HepG2 (cell line): ENCODE data around the gene CITED4. TPM values are rescaled to one million over a fixed set of nuclear protein-coding genes. Genes with fewer than 3 reads are reported as not detected.

Source experiments
- ATAC-seq: fragments of 200-7000 bp; cut with Tn5 transposase; 3 replicates; pipeline ENCODE4 v1.9.1; 2020; ENCODE audit warnings: mild to moderate bottlenecking, moderate library complexity
- BruUV-seq: library from RNA; stranded (reverse); fragments of 400-500 nt; replicated peaks from 2 replicates; lab custom pipeline; 2021; lab: Mats Ljungman, UMichigan
- CTCF ChIA-PET: fragments of 300-600 bp; formaldehyde crosslinking; extraction: SDS; loops from one replicate; lab custom pipeline; 2021; ENCODE audit warnings: low total read pairs, inconsistent platforms, low intra/inter-chr PET ratio; lab: Yijun Ruan, JAX
- POLR2A ChIA-PET: fragments of 350-600 bp; sonication (Branson Sonifier 250); formaldehyde crosslinking; loops from one replicate; lab custom pipeline; 2020; ENCODE audit warnings: antibody characterized with exemption, inconsistent platforms; lab: Yijun Ruan, JAX
- DNase-seq: peaks from one replicate; pipeline ENCODE4 v3.0.0-alpha.2; 2015; ENCODE audit warnings: low spot score
- FAIRE-seq: peaks from 3 replicates; lab custom pipeline; 2011; peaks lifted over from hg19 to GRCh38; lab: Jason Lieb, UNC
- H2AFZ ChIP-seq: one replicate; pipeline ENCODE4 v1.6.1; 2011; ENCODE audit warnings: low read length, inconsistent platforms
- H3K27ac ChIP-seq: fragments of 300-600 bp; 3 replicates; pipeline ENCODE4 v1.8.0; 2011; ENCODE audit warnings: mixed run types, mild to moderate bottlenecking, mixed read lengths, low read length, inconsistent platforms; ENCODE audit not compliant: insufficient read depth; ENCODE audit errors: extremely low read length
- H3K27me3 ChIP-seq, 2 experiments: fragments of 200-600 bp in 1 of 2; 2 replicates in 1 of 2; 3 replicates in 1 of 2; pipeline versions ENCODE4 v1.6.0 to v1.8.0; 2011; ENCODE audit warnings: low read length in 2 of 2, mild to moderate bottlenecking in 2 of 2, moderate library complexity in 2 of 2, inconsistent platforms in 1 of 2; ENCODE audit not compliant: insufficient read depth in 2 of 2, control insufficient read depth in 1 of 2
- H3K36me3 ChIP-seq, 2 experiments: fragments of 200-600 bp in 1 of 2; replicated peaks in 1 of 2; 2 replicates in 1 of 2; 3 replicates in 1 of 2; pipeline versions ENCODE4 v1.5.1 to v1.8.0; 2011; ENCODE audit warnings: low read length in 2 of 2, inconsistent platforms in 1 of 2; ENCODE audit not compliant: insufficient read depth in 2 of 2, control insufficient read depth in 1 of 2
- H3K4me1 ChIP-seq: 2 replicates; pipeline ENCODE4 v1.5.1; 2012; ENCODE audit warnings: low read length, inconsistent platforms; ENCODE audit not compliant: insufficient read depth
- H3K4me2 ChIP-seq: 2 replicates; pipeline ENCODE4 v1.6.0; 2011; ENCODE audit warnings: low read depth, low read length, inconsistent platforms
- H3K4me3 ChIP-seq, 3 experiments: fragments of 200-600 bp in 1 of 3; sonication (generic), shearing (Covaris generic) in 1 of 3; replicated peaks in 1 of 3; 2 replicates each; pipeline ENCODE4 v1.5.1; 2011 to 2016; ENCODE audit warnings: low read length in 3 of 3, inconsistent platforms in 2 of 3, low read depth in 2 of 3, mild to moderate bottlenecking in 2 of 3, control low read depth in 1 of 3, mixed read lengths in 1 of 3; ENCODE audit not compliant: insufficient read depth in 1 of 3
- H3K79me2 ChIP-seq: one replicate; pipeline ENCODE4 v1.6.1; 2011; ENCODE audit warnings: low read length, inconsistent platforms; ENCODE audit not compliant: insufficient read depth
- H3K9ac ChIP-seq: 2 replicates; pipeline ENCODE4 v1.6.0; 2011; ENCODE audit warnings: mild to moderate bottlenecking, low read depth, low read length, inconsistent platforms; ENCODE audit not compliant: insufficient read depth
- H3K9me3 ChIP-seq: 2 replicates; pipeline ENCODE4 v1.5.1; 2012; ENCODE audit warnings: mild to moderate bottlenecking, low read length
- H4K20me1 ChIP-seq: 2 replicates; pipeline ENCODE4 v1.6.0; 2011; ENCODE audit warnings: inconsistent platforms, mild to moderate bottlenecking, low read length, moderate library complexity; ENCODE audit not compliant: insufficient read depth
- KDM2A ChIP-seq: sonication (generic); formaldehyde crosslinking; IDR thresholded peaks from 2 replicates; pipeline ENCODE4 v1.4.0; 2020; ENCODE audit warnings: low read depth, missing genetic modification reagents, borderline replicate concordance
- NBN ChIP-seq: fragments of 450-650 bp; conservative IDR thresholded peaks from 2 replicates; pipeline ENCODE4 v1.6.1; 2017
- SAFB2 ChIP-seq: sonication (generic); formaldehyde crosslinking; IDR thresholded peaks from 2 replicates; pipeline ENCODE4 v1.5.1; 2020; ENCODE audit warnings: missing genetic modification reagents, low read depth, mild to moderate bottlenecking, borderline replicate concordance
- TBX2 ChIP-seq: sonication (generic); formaldehyde crosslinking; IDR thresholded peaks from 2 replicates; pipeline ENCODE4 v1.5.0; 2020; ENCODE audit warnings: missing genetic modification reagents, mild to moderate bottlenecking, borderline replicate concordance
- THAP9 ChIP-seq: sonication (generic); formaldehyde crosslinking; IDR thresholded peaks from 2 replicates; pipeline ENCODE4; 2020; ENCODE audit warnings: missing genetic modification reagents, mild to moderate bottlenecking, borderline replicate concordance
- TP53 ChIP-seq: sonication (generic); formaldehyde crosslinking; conservative IDR thresholded peaks from 2 replicates; pipeline ENCODE4 v1.4.0; 2020; ENCODE audit warnings: missing genetic modification reagents
- ZNF382 ChIP-seq: sonication (generic); formaldehyde crosslinking; IDR thresholded peaks from 2 replicates; pipeline ENCODE4 v1.5.0; 2020; ENCODE audit warnings: missing genetic modification reagents, mild to moderate bottlenecking, borderline replicate concordance
- ZNF629 ChIP-seq: sonication (generic); formaldehyde crosslinking; conservative IDR thresholded peaks from 2 replicates; pipeline ENCODE4 v1.5.0; 2020; ENCODE audit warnings: missing genetic modification reagents
- ZNF737 ChIP-seq: sonication (generic); formaldehyde crosslinking; IDR thresholded peaks from 2 replicates; pipeline ENCODE4 v1.5.0; 2020; ENCODE audit warnings: missing genetic modification reagents, mild to moderate bottlenecking, borderline replicate concordance
- WGBS: methylation state at CpG from one replicate; pipeline ENCODE4 v1.1.6; 2017; ENCODE audit warnings: low lambda C conversion rate; 5-methylcytosine and 5-hydroxymethylcytosine counted together
- in situ Hi-C: cut with HindIII; loops from 2 replicates; pipeline ENCODE4 v1.10.0; 2017; ENCODE audit warnings: low pct_unique_long_range_greater_than_20kb; ENCODE audit not compliant: extremely low pct_ligation_motif_present
- intact Hi-C: fragments of 100-400 bp; cut with micrococcal nuclease; formaldehyde crosslinking; loops from one replicate; pipeline ENCODE4 v1.10.0; 2022; ENCODE audit not compliant: unreplicated experiment
- polyA plus RNA-seq, 8 experiments: library from polyadenylated mRNA; depleted of rRNA in 3 of 8; stranded (reverse) in 7 of 8; unstranded in 1 of 8; fragments of >200 nt; fragmentation: Illumina TruSeq in 4 of 8; extraction: Trizol in 4 of 8; gene quantifications; 2 replicates each; pipeline versions ENCODE4 v1.2.1 to v1.2.3, GENCODE V29; 2011 to 2016; ENCODE audit warnings: low read depth in 4 of 8, missing spikeins in 1 of 8, mixed read lengths in 1 of 8; ENCODE audit not compliant: insufficient read depth in 1 of 8
- total RNA-seq, 5 experiments: library from RNA; depleted of rRNA; stranded (reverse); fragments of >200 nt; fragmentation: Illumina TruSeq; extraction: Trizol; gene quantifications; 2 replicates each; pipeline ENCODE4 v1.2.3, GENCODE V29; 2016; ENCODE audit warnings: low read depth in 1 of 5

CITED4 gene
- total and polyA plus RNA-seq, 2 of the 13 experiments (the other 11 are each of a cell fraction or from before 2014, with no cell fraction given) = 1.5 to 9.9 TPM

GRCh38 chr1:40823345-40823744 is 38.8 kb downstream of the CITED4 start:
- intact Hi-C loops = no loop called here
- 30% methylated on average over 4 of the region's 4 CpGs for WGBS

GRCh38 chr1:40822890-40823289 is 39.3 kb downstream of the CITED4 start:
- ATAC-seq (no peak), FAIRE-seq (no peak), DNase-seq (no peak)
- TF ChIP-seq TP53 (CRISPR knock-in tag) = no peak
- no peak for TF ChIP-seq THAP9 (CRISPR knock-in tag)
- TF ChIP-seq ZNF737 (CRISPR knock-in tag) = no peak
- no peak for TF ChIP-seq NBN
- TF ChIP-seq TBX2 (CRISPR knock-in tag) = no peak
- no peak for TF ChIP-seq ZNF382 (CRISPR knock-in tag)
- TF ChIP-seq KDM2A = no peak
- POLR2A ChIA-PET = no interaction called here
- H3K4me1 ChIP-seq = peaks cover 35% of the 10 kb centered on the region
- H3K9ac ChIP-seq = no peak overlapping the region
- WGBS = 50% methylated on average over 7 of the region's 12 CpGs
- BruUV-seq = no TSS peak
- H3K27me3 ChIP-seq = no peaks in the 10 kb centered on the region; a peak in 2 of 5 replicates
- CTCF ChIA-PET = no interaction called here
- no peak overlapping the region for H3K4me3 ChIP-seq
- H3K9me3 ChIP-seq = no peaks in the 10 kb centered on the region
- H2AFZ ChIP-seq = no peak overlapping the region
- in situ Hi-C loops = no loop called here
- no peaks in the 10 kb centered on the region for H4K20me1 ChIP-seq
- no peaks in the 10 kb centered on the region for H3K79me2 ChIP-seq
- intact Hi-C loops = no loop called here
- H3K4me2 ChIP-seq = no peak overlapping the region
- no peak overlapping the region for H3K27ac ChIP-seq
- H3K36me3 ChIP-seq = no peaks in the 10 kb centered on the region

More at GRCh38 chr1:40823345-40823744, 38.8 kb downstream of the CITED4 start:
- CTCF ChIA-PET = no interaction called here
- H4K20me1 ChIP-seq = no peaks in the 10 kb centered on the region
- BruUV-seq = no TSS peak
- peak; percentile 67 for TF ChIP-seq ZNF629 (CRISPR knock-in tag)
- no peak for TF ChIP-seq SAFB2
- TF ChIP-seq, all 625 proteins: peak for 1
- Histone ChIP-seq H3K27ac (no peak overlapping the region), H3K9me3 (no peaks in the 10 kb centered on the region), H3K4me3 (no peak overlapping the region), H3K4me1 (peaks cover 35% of the 10 kb centered on the region), H2AFZ (no peak overlapping the region), H3K9ac (no peak overlapping the region), H3K79me2 (no peaks in the 10 kb centered on the region), H3K36me3 (no peaks in the 10 kb centered on the region), H3K27me3 (no peaks in the 10 kb centered on the region; a peak in 2 of 5 replicates), H3K4me2 (no peak overlapping the region)
- FAIRE-seq (no peak), ATAC-seq (no peak), DNase-seq (no peak)
- in situ Hi-C loops = no loop called here
- POLR2A ChIA-PET = no interaction called here
